Thoracic aorta (tissue), 2 donors: ENCODE data around the gene UBN1. TPM values are rescaled to one million over a fixed set of nuclear protein-coding genes. Genes with fewer than 3 reads are reported as not detected.

Source experiments
- ATAC-seq: fragments of 150-250 bp; one replicate; pipeline ENCODE4 v1.8.0; 2017; ENCODE audit warnings: low read depth; ENCODE audit not compliant: insufficient number of reproducible peaks, low FRiP score
- DNase-seq: peaks from one replicate; pipeline ENCODE4 v3.0.0-alpha.2; 2020; ENCODE audit warnings: low spot score
- H3K27ac ChIP-seq, 2 donors: fragments of 200-600 bp; sonication (generic); 1 replicate in 1 of 2; 2 replicates in 1 of 2; pipeline ENCODE4 v1.5.1; 2016; ENCODE audit warnings: mild to moderate bottlenecking in 2 of 2, moderate library complexity in 2 of 2
- H3K27me3 ChIP-seq: fragments of 200-600 bp; sonication (generic); replicated peaks from 2 replicates; pipeline ENCODE4 v1.6.0; 2016; ENCODE audit warnings: mild to moderate bottlenecking; ENCODE audit not compliant: insufficient read depth
- H3K36me3 ChIP-seq: fragments of 200-600 bp; sonication (generic); one replicate; pipeline ENCODE4 v1.5.1; 2016
- H3K4me1 ChIP-seq, 2 donors: fragments of 200-600 bp; sonication (generic); 1 replicate in 1 of 2; 2 replicates in 1 of 2; pipeline versions ENCODE4 v1.5.1 to v1.6.0; 2016; ENCODE audit warnings: low read depth in 2 of 2, mild to moderate bottlenecking in 1 of 2; ENCODE audit not compliant: control insufficient read depth in 1 of 2
- H3K4me3 ChIP-seq: fragments of 200-600 bp; sonication (generic); 2 replicates; pipeline ENCODE4 v1.5.1; 2016; ENCODE audit warnings: mild to moderate bottlenecking
- H3K9me3 ChIP-seq: fragments of 200-600 bp; sonication (generic); 2 replicates; pipeline ENCODE4 v1.5.1; 2016
- CTCF ChIP-seq: fragments of 200-600 bp; sonication (generic); IDR thresholded peaks from one replicate; pipeline ENCODE4 v1.5.1; 2019; ENCODE audit warnings: antibody characterized with exemption
- total RNA-seq, 2 donors: library from RNA; depleted of rRNA; stranded (reverse); fragments of >200 nt; gene quantifications; one replicate each; pipeline versions ENCODE4 v1.1.0 to v1.2.3, GENCODE V29; 2016

The UBN1 gene
- total RNA-seq, 2 donors from 2014 or later: 27.1 to 37.0 TPM

DNA sequence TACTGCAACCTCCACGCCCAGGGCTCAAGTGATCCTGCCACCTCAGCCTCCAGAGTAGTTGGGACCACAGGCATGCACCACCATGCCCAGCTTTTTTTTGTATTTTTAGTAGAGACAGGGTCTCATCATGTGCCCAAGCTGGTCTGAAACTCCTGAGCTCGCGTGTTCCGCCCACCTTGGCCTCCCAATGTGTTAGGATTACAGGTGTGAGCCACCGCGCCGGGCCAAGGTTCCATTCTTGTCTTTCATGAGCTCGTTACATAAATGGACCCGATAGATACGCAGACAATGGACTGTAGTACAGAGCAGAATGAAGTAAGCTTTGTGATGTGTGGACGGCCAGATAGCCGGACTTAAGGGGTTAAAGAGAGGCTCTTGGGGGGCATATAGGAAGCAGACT lies 19.3 kb downstream of the UBN1 start:
- peaks cover 4 to 12% of the 10 kb centered on the region in 2 donors for H3K4me1 ChIP-seq
- no peaks in the 10 kb centered on the region for H3K27me3 ChIP-seq
- H3K27ac ChIP-seq: no peak overlapping the region
- no peak for TF ChIP-seq CTCF
- peaks cover 20% of the 10 kb centered on the region for H3K36me3 ChIP-seq
- H3K4me3 ChIP-seq: no peak overlapping the region
- no peak for DNase-seq
- H3K9me3 ChIP-seq: no peaks in the 10 kb centered on the region
- ATAC-seq: no peak

DNA sequence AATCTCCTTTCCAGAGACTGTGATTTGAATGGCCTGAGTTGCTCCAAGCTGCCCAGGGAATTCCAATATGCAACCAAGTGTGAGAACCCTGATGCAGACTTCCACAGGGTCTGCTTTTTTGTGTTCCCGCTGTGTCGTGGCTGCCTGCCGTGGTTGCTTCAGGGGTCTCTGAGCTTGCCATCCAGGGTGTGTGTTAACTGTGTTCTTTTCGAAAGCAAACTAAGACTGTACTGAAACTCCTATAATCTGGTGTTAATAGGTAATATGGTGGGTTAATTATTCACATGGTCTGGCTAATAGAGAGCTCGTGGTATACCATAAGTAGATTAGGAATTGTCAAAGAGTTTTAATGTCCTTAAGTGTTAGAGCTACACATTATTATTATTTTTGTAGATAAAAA lies 20.7 kb downstream of the UBN1 start:
- ATAC-seq (no peak), DNase-seq (no peak)
- H3K4me1 ChIP-seq: peaks cover 0 to 7% of the 10 kb centered on the region in 2 donors
- H3K27ac ChIP-seq: no peak overlapping the region
- no peaks in the 10 kb centered on the region for H3K9me3 ChIP-seq
- TF ChIP-seq CTCF: no peak
- H3K4me3 ChIP-seq: no peak overlapping the region
- H3K27me3 ChIP-seq: no peaks in the 10 kb centered on the region
- H3K36me3 ChIP-seq: peaks cover 29% of the 10 kb centered on the region

- no peak for DNase-seq
- no peak overlapping the region for H3K27ac ChIP-seq
- peaks cover 30% of the 10 kb centered on the region for H3K36me3 ChIP-seq
- peaks cover 0 to 2% of the 10 kb centered on the region in 2 donors for H3K4me1 ChIP-seq
- H3K27me3 ChIP-seq: no peaks in the 10 kb centered on the region
- no peak for TF ChIP-seq CTCF
- no peaks in the 10 kb centered on the region for H3K9me3 ChIP-seq
- ATAC-seq: no peak
- H3K4me3 ChIP-seq: no peak overlapping the region
Observed at GRCh38 chr16:4868535-4868934, 21.3 kb downstream of the UBN1 start.

- TF ChIP-seq CTCF: no peak
- DNase-seq: no peak
- H3K27me3 ChIP-seq: no peaks in the 10 kb centered on the region
- H3K27ac ChIP-seq: no peak overlapping the region
- ATAC-seq: no peak
- no peaks in the 10 kb centered on the region for H3K9me3 ChIP-seq
- H3K4me1 ChIP-seq: no peaks in the 10 kb centered on the region
- H3K36me3 ChIP-seq: peaks cover 33% of the 10 kb centered on the region
- H3K4me3 ChIP-seq: no peak overlapping the region
Observed at GRCh38 chr16:4869147-4869805, 22.0 kb downstream of the UBN1 start.

DNA sequence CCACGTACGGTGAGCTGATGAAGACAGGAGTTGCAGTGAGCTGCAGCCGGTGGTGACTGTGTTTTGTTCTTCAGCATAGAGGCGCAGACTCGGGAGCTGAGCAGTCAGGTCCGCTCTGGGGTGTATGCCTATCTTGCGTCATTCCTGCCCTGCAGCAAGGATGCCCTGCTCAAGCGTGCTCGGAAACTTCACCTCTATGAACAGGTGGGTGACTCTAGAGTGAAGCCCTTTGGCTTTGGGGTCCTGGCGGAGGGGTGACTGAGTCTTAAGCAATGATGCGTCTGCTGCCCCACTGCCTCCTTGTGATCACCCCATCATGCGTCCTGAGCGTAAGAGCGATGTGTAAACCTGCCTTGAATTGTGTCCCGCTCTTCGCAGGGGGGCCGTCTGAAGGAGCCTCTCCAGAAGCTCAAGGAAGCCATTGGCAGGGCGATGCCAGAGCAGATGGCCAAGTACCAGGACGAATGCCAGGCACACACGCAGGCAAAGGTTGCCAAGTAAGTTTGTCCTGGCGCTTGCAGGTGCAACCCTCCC lies 22.9 kb downstream of the UBN1 start:
- H3K4me3 ChIP-seq: no peak overlapping the region
- H3K36me3 ChIP-seq: peaks cover 42% of the 10 kb centered on the region
- DNase-seq: no peak
- TF ChIP-seq CTCF: no peak
- H3K27me3 ChIP-seq: no peaks in the 10 kb centered on the region
- H3K9me3 ChIP-seq: no peaks in the 10 kb centered on the region
- ATAC-seq: no peak
- H3K4me1 ChIP-seq: no peaks in the 10 kb centered on the region
- H3K27ac ChIP-seq: no peak overlapping the region
